ENCODE results near the gene ASB16. TPM values are rescaled to one million over a fixed set of nuclear protein-coding genes. Genes with fewer than 3 reads are reported as not detected.

Gene ASB16
- total and polyA plus RNA-seq, 2 donors = 0.14 TPM; not detected in 1

DNA sequence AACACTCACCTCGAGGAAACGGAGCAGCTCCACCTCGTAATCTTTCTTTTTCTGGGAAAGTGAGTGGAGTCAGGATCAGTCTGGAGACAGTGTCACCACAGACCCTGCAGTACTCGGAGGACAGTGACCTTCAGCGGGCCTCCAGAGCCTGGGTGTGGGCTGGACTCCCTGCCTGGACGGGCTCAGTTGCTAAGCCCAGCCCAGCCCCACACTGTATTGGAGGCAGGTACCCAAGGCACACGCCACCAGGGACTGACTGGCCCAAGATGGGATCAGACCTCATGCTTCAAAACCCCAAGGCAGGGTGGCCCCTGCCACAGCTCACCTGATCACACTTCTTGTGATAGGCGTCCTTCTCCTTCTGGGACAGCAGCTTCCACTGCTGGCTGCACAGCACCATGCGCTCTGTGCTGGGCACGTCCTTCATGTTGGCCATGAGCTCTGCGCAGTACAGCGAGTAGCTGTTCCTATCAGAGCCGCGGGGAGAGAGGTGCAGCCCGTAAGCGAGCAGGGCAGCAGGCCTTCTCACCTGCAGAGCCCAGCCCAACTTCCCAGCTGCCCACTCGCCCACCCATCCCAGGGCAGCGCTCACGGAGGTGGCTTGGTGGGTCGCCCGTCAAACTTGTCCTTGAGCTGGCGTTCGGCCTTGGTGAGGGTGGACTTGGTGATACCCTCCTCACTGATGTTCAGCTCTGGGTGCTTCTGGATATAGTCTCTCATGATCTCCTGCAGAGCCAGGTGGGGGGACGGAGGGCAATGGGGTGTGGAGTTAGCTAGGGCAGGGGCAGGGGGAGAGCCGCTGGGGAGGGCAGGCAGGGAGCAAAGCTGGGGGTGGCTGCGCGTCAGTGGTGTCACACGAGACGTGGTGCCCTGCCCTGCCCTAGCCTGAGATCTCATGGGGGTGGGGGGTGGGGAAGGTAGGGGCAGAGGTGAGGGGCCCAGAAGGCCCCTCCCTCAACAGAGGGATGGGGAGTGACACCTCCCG, 41.1 kb downstream of the ASB16 start:
- H3K9me3 ChIP-seq (ENCODE audit: control insufficient read depth in 2 of 2, insufficient read depth in 1 of 2, low read length in 1 of 2) = no peaks in the 10 kb centered on the region
- no peak for DNase-seq (ENCODE audit: low read depth in 6 of 9, low spot score in 9 of 9)
- H3K4me3 ChIP-seq (ENCODE audit: low read length in 2 of 2) = no peak overlapping the region
- 95% methylated on average over 30 of the region's 30 CpGs for WGBS
- H3K27ac ChIP-seq (ENCODE audit: low read depth in 1 of 2, low read length in 1 of 2) = peak overlapping the region; percentile 15 to 24
- no peaks in the 10 kb centered on the region for H3K27me3 ChIP-seq (ENCODE audit: control insufficient read depth in 2 of 2, insufficient read depth in 1 of 2, low read length in 1 of 2)
- H3K36me3 ChIP-seq (ENCODE audit: control insufficient read depth in 2 of 2, insufficient read depth in 2 of 2, low read length in 1 of 2) = peaks cover 91 to 92% of the 10 kb centered on the region in 2 donors
- H3K4me1 ChIP-seq (ENCODE audit: control insufficient read depth in 2 of 2, insufficient read depth in 2 of 2, low read length in 2 of 2) = peaks cover 31 to 47% of the 10 kb centered on the region in 2 donors

DNA sequence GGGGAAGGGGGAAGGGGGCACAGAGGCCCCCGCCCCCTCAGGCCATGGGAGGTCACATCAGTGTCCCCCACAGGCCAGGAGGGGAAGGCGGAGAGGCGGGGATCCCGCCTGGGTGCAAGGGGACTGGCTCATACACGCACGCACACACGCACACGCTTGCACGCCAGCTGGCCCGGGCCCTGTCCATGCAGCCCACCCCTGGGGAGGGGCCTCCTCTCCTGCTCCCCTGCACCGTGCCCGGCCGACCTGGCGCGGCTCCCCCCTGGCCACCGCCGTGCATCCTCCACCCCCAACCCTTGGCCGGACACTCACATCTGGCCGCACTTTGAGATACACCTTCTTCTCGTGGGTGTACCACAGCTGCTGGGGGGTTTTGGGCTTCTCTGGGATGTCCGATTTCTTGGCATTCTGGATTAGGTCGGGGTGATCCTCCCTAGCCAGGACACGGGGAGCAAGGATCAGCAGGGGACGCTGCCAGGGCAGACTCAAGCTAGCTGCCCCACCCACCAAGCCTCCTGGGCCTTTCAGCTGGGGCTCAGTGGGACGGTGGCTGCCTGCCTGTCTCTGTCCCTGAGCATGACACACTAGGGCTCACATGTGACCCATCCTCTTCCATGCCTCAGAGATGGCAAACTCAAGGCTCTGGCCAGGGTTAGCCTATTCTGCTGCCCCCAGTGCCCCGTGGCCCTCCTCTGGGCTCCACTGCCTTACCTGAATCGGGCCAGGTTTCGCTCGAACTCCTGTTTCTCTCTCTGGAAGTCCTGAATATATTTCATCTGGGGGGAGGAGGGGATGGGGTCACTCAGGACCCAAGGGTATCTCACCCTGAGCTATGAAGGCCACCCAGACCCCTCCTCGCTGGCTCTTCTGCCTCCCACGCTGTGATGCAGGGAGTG, 42.3 kb downstream of the ASB16 start:
- Histone ChIP-seq H3K4me3 (ENCODE audit: low read length in 2 of 2) (no peak overlapping the region), H3K27me3 (ENCODE audit: control insufficient read depth in 2 of 2, insufficient read depth in 1 of 2, low read length in 1 of 2) (no peaks in the 10 kb centered on the region), H3K9me3 (ENCODE audit: control insufficient read depth in 2 of 2, insufficient read depth in 1 of 2, low read length in 1 of 2) (no peaks in the 10 kb centered on the region), H3K4me1 (ENCODE audit: control insufficient read depth in 2 of 2, insufficient read depth in 2 of 2, low read length in 2 of 2) (peaks cover 36 to 59% of the 10 kb centered on the region in 2 donors), H3K27ac (ENCODE audit: low read depth in 1 of 2, low read length in 1 of 2) (no peak overlapping the region), H3K36me3 (ENCODE audit: control insufficient read depth in 2 of 2, insufficient read depth in 2 of 2, low read length in 1 of 2) (peaks cover 80 to 83% of the 10 kb centered on the region in 2 donors)
- no peak for DNase-seq (ENCODE audit: low read depth in 6 of 9, low spot score in 9 of 9)
- WGBS = 92% methylated on average over 31 of the region's 31 CpGs

DNA sequence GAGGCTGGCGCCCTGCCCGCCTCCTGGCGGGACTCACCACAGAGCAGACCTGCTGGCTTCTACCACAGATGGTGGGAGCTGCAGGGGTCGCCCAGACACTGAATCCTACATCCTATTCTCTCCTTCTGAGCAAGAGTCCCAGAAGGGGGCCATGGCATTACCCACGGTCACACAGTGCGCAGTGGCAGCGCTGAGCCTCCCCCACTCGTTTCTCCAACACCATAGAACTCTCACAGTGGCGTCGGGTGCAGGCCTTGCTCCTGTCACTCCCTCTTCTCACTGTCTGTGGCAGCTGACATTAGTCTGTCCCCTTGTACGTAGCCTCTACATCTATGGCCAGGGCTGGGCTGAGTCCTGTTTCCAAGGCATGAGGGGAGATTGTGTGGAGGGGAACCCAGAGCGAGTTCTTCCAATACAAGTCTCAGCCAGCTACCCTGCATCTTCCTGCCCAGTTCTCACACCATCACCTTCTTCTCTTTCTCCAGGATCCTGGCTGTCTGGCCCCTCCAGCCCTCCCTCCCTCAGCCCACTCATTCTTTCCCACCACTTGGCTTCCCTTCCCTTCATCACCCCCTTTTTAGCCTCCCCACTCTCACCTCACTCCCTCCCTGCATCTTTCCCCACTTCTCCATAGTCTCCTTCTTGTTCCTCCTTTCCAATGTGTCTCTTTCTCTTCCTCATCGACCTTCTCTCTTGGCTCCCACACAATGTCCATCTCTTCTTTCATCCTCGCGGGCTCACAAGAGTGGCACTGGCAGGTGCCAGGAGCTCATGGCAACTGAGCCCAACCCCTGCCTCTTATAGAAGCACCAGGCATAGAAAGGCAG, 43.1 kb downstream of the ASB16 start:
- 97% methylated on average over 15 of the region's 15 CpGs for WGBS
- DNase-seq (ENCODE audit: low read depth in 6 of 9, low spot score in 9 of 9) = no peak
- H3K27ac ChIP-seq (ENCODE audit: low read depth in 1 of 2, low read length in 1 of 2) = peak overlapping the region in 1 of 2 donors; percentile 21

DNA sequence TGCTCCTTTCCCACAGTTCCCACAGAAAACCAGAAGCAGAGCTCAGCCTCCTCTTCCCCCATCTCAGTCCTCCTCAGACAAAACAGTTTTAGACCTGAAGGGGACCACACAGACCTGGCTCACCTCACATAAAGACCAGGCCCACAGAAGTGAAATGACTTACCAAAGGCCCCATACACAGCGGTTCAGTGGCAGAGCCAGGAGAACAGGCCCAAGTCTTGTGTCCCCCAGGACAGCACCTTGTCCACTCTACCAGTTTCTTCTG, 43.7 kb downstream of the ASB16 start:
- H3K27me3 ChIP-seq (ENCODE audit: control insufficient read depth in 2 of 2, insufficient read depth in 1 of 2, low read length in 1 of 2) = no peaks in the 10 kb centered on the region
- 98% methylated on average over 1 of the region's 1 CpG for WGBS
- no peak for DNase-seq (ENCODE audit: low read depth in 6 of 9, low spot score in 9 of 9)
- no peak overlapping the region for H3K27ac ChIP-seq (ENCODE audit: low read depth in 1 of 2, low read length in 1 of 2)
- H3K4me3 ChIP-seq (ENCODE audit: low read length in 2 of 2) = no peak overlapping the region
- H3K9me3 ChIP-seq (ENCODE audit: control insufficient read depth in 2 of 2, insufficient read depth in 1 of 2, low read length in 1 of 2) = no peaks in the 10 kb centered on the region
- peaks cover 66 to 69% of the 10 kb centered on the region in 2 donors for H3K36me3 ChIP-seq (ENCODE audit: control insufficient read depth in 2 of 2, insufficient read depth in 2 of 2, low read length in 1 of 2)
- peaks cover 36 to 63% of the 10 kb centered on the region in 2 donors for H3K4me1 ChIP-seq (ENCODE audit: control insufficient read depth in 2 of 2, insufficient read depth in 2 of 2, low read length in 2 of 2)

More for the DNA sequence above, 43.1 kb downstream of the ASB16 start:
- Histone ChIP-seq H3K27me3 (ENCODE audit: control insufficient read depth in 2 of 2, insufficient read depth in 1 of 2, low read length in 1 of 2) (no peaks in the 10 kb centered on the region), H3K36me3 (ENCODE audit: control insufficient read depth in 2 of 2, insufficient read depth in 2 of 2, low read length in 1 of 2) (peaks cover 71 to 75% of the 10 kb centered on the region in 2 donors), H3K4me3 (ENCODE audit: low read length in 2 of 2) (no peak overlapping the region), H3K9me3 (ENCODE audit: control insufficient read depth in 2 of 2, insufficient read depth in 1 of 2, low read length in 1 of 2) (no peaks in the 10 kb centered on the region), H3K4me1 (ENCODE audit: control insufficient read depth in 2 of 2, insufficient read depth in 2 of 2, low read length in 2 of 2) (peaks cover 36 to 63% of the 10 kb centered on the region in 2 donors)

DNA sequence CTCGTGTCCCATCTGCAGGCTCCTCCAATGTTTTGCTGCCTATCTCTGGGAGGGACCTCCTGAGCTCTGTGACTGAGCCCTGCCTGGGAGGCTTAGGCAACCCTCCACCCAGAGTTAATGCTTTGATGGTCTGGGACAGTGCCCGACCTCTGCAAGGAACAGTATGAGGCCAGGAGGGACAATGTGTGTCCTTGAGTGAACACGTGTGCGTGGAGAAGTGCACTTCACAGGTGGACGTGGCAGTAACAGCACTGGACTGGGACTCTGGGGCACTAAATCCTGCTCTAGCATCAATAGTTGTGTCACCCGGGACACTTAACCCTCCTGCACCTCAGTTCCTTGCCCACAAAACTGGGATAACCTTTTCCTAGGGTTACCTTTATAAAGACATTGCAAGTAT, 44.4 kb downstream of the ASB16 start:
- no peak for DNase-seq (ENCODE audit: low read depth in 6 of 9, low spot score in 9 of 9)
- Histone ChIP-seq H3K9me3 (ENCODE audit: control insufficient read depth in 2 of 2, insufficient read depth in 1 of 2, low read length in 1 of 2) (no peaks in the 10 kb centered on the region), H3K27me3 (ENCODE audit: control insufficient read depth in 2 of 2, insufficient read depth in 1 of 2, low read length in 1 of 2) (no peaks in the 10 kb centered on the region), H3K4me1 (ENCODE audit: control insufficient read depth in 2 of 2, insufficient read depth in 2 of 2, low read length in 2 of 2) (peaks cover 36 to 61% of the 10 kb centered on the region in 2 donors), H3K36me3 (ENCODE audit: control insufficient read depth in 2 of 2, insufficient read depth in 2 of 2, low read length in 1 of 2) (peaks cover 58 to 62% of the 10 kb centered on the region in 2 donors), H3K27ac (ENCODE audit: low read depth in 1 of 2, low read length in 1 of 2) (peak overlapping the region in 1 of 2 donors; percentile 91), H3K4me3 (ENCODE audit: low read length in 2 of 2) (no peak overlapping the region)
- WGBS = 96% methylated on average over 6 of the region's 6 CpGs

DNA sequence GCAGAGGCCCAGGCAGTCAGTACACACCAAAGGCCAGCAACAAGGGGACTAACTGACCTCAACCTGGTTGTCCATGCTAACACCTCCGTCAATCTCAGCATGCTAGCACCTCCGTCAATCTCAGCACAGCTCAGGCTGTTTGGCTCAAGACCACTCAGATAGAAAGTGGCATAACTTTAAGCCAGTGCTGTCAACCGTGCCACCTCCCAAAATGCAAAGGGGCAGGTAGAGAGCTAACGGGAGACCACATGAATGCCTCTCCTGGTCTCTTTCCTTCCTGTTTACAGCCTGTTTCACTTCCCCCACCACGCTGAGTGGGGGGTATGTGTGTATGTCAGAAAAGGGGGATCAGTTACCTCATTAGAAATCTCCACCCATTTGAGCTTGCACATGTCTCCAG, 45.7 kb downstream of the ASB16 start:
- no peaks in the 10 kb centered on the region for H3K9me3 ChIP-seq (ENCODE audit: control insufficient read depth in 2 of 2, insufficient read depth in 1 of 2, low read length in 1 of 2)
- peak overlapping the region; percentile 90 to 91 for H3K27ac ChIP-seq (ENCODE audit: low read depth in 1 of 2, low read length in 1 of 2)
- H3K4me1 ChIP-seq (ENCODE audit: control insufficient read depth in 2 of 2, insufficient read depth in 2 of 2, low read length in 2 of 2) = peaks cover 25 to 51% of the 10 kb centered on the region in 2 donors
- peak in 7 of 9 donors; percentile 54 to 89 (median 72) for DNase-seq (ENCODE audit: low read depth in 6 of 9, low spot score in 9 of 9)
- H3K4me3 ChIP-seq (ENCODE audit: low read length in 2 of 2) = peak overlapping the region; percentile 66 to 91
- WGBS = 36% methylated on average over 5 of the region's 5 CpGs
- peaks cover 46 to 53% of the 10 kb centered on the region in 2 donors for H3K36me3 ChIP-seq (ENCODE audit: control insufficient read depth in 2 of 2, insufficient read depth in 2 of 2, low read length in 1 of 2)
- peaks cover 0 to 3% of the 10 kb centered on the region in 2 donors for H3K27me3 ChIP-seq (ENCODE audit: control insufficient read depth in 2 of 2, insufficient read depth in 1 of 2, low read length in 1 of 2)

DNA sequence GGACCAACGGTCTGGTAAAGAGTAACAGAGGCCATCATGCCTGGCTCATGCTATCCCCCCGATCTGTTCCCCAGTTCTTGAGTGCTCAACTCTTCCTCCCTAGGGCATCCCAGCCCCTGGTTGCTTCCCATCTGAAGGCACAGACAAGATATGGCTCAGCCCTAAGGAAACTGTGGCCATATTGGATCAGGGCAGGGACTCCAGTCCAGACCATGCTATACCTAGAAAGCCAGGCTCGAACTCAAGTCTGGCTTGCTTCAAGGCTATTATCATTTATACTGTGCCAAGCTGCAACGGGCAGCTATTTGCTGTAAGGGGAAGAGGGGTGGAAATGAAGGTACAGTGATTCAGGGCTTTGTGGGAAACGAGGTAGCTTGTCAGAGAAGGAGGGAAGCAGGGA, 46.2 kb downstream of the ASB16 start:
- Histone ChIP-seq H3K36me3 (ENCODE audit: control insufficient read depth in 2 of 2, insufficient read depth in 2 of 2, low read length in 1 of 2) (peaks cover 41 to 48% of the 10 kb centered on the region in 2 donors), H3K27ac (ENCODE audit: low read depth in 1 of 2, low read length in 1 of 2) (peak overlapping the region; percentile 90 to 91), H3K27me3 (ENCODE audit: control insufficient read depth in 2 of 2, insufficient read depth in 1 of 2, low read length in 1 of 2) (peaks cover 0 to 8% of the 10 kb centered on the region in 2 donors), H3K4me1 (ENCODE audit: control insufficient read depth in 2 of 2, insufficient read depth in 2 of 2, low read length in 2 of 2) (peaks cover 25 to 54% of the 10 kb centered on the region in 2 donors), H3K4me3 (ENCODE audit: low read length in 2 of 2) (peak overlapping the region; percentile 66 to 91), H3K9me3 (ENCODE audit: control insufficient read depth in 2 of 2, insufficient read depth in 1 of 2, low read length in 1 of 2) (no peaks in the 10 kb centered on the region)
- DNase-seq (ENCODE audit: low read depth in 6 of 9, low spot score in 9 of 9) = peak in 1 of 9 donors; percentile 30
- WGBS = 63% methylated on average over 5 of the region's 5 CpGs

DNA sequence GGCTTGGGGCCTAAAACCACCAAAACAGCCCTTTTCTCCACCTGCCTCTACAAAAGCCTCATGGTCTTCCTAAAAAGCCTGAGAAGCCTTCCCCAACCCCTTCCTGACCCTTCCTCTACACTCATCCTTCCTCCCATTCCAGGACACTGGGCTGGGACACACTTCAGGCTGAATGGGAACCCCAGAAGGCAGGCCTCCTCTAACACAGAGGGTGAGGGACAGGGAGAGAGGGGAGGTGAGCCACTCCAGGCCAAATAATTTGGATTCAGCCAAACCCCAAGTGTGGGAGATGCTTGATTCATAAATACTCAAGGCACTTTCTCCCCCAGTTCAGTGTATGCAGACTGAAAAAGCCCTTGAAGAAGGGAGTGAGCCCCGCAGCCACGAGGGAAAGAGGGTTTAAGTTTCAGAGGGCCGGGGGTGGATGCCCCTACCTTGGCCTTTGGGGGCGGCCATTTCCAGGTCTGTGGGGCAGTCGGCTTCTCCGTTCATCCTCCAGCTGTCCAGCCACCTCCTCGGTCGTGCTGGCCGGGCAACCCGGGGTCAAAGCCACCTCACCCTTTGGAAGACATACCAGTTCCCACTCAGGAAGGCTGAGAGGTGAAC, 47.3 kb downstream of the ASB16 start:
- WGBS = 6% methylated on average over 10 of the region's 10 CpGs
- Histone ChIP-seq H3K27ac (ENCODE audit: low read depth in 1 of 2, low read length in 1 of 2) (peak overlapping the region; percentile 90 to 91), H3K36me3 (ENCODE audit: control insufficient read depth in 2 of 2, insufficient read depth in 2 of 2, low read length in 1 of 2) (peaks cover 32 to 42% of the 10 kb centered on the region in 2 donors), H3K9me3 (ENCODE audit: control insufficient read depth in 2 of 2, insufficient read depth in 1 of 2, low read length in 1 of 2) (no peaks in the 10 kb centered on the region), H3K4me1 (ENCODE audit: control insufficient read depth in 2 of 2, insufficient read depth in 2 of 2, low read length in 2 of 2) (peaks cover 30 to 65% of the 10 kb centered on the region in 2 donors), H3K4me3 (ENCODE audit: low read length in 2 of 2) (peak overlapping the region; percentile 66 to 91), H3K27me3 (ENCODE audit: control insufficient read depth in 2 of 2, insufficient read depth in 1 of 2, low read length in 1 of 2) (peaks cover 4 to 19% of the 10 kb centered on the region in 2 donors)
- peak in 2 of 9 donors; percentile 32 for DNase-seq (ENCODE audit: low read depth in 6 of 9, low spot score in 9 of 9)

Data from thymus (tissue), 11 donors.